NCI-H774 (cell line): ENCODE results near the gene SLC6A17.

Source experiments
- DNase-seq: peaks from one replicate; lab custom pipeline; 2025; lab: John Stamatoyannopoulos, UW

The SLC6A17 gene

GRCh38 chr1:110223127-110223526 lies 72.8 kb downstream of the SLC6A17 start:
- DNase-seq, result no peak

GRCh38 chr1:110223581-110223980 lies 73.3 kb downstream of the SLC6A17 start:
- DNase-seq, result no peak

DNA sequence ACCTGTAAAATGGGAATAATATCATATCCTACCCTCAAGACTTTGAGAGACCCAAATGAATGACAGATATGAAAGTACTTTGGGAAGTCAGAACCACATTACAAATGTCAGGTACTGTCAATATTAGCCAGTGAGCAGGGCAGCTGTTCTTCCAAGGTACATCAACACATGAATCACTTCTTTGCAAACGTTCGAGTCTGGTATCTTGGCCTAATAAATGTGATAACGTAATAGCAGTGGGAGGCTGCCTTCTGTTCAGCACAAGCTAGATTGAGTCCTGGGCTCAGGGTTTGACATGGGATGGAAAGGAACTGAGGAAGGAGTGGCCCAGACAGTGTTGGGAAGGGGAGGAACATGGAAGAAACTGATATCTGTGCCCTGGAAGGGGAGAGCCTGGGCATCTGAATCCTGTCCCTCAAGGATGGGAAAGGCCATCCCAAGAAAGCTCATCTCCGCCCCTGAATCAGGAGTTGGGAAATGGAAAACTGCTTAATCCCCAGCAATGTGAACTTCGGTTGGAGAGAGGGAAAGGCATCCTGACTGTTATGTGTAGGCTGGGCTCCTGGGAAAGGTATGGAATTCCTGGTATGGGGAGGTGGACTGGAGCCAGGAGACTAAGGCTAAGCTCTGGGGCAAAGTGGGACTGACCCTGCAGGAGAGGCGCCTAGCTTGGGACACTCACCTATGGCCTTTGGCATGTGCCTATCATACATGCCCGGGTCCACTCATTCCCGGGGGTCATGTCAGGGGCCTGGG lies 74.1 kb downstream of the SLC6A17 start:
- no peak for DNase-seq

DNA sequence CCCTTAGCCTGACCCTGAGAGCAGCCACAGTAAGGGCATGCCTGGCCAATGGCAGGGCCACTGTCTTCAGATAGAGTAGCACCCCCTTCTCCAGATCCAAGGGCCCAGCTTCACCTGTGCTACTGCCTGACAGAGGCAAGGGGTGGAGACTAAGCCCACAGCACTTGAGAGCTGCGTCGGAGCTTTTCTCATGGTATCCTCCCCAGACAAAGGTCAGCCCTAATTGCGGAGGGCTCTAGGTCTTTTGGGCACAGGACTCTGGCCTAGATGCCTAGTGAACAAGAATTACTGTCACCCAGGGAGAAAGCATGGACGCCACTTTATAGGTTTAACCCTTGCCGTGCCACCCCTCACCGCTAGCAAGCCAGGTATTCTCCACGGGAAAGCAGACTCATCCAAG lies 74.9 kb downstream of the SLC6A17 start:
- no peak for DNase-seq

DNA sequence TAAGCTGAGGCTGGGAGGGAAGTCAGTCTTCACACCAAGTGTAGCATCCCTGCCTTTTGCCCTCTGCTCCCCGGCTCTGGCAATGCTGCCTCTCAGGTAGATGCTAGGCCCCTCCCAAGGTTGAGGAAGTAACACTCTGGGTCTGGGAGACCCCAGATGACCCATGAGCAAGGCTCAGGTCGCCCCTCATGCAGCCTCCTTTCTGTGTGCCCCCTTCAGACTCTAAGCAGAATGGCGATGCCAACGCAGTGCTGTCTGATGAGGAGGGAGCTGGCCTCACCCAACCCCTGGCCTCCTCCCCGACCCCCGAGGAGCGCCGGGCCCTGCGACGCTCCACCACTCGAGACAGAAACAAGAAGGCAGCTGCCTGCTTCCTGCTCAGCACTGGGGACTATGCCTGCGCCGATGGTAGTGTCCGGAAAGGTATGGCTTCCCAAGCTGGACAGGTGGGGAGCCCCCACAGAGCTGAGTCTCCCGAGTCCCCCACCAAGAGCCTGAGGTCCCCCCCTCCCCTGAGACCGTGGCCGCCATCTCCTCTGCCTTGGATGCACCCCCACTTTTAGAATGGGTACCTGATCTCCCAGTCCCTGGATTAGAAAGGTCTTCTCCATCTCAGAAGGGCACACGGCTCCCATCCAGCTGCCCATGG lies 75.6 kb downstream of the SLC6A17 start:
- DNase-seq, result no peak

- DNase-seq, result no peak
Observed at GRCh38 chr1:110227774-110228173, 77.5 kb downstream of the SLC6A17 start.

GRCh38 chr1:110228381-110228780 lies 78.1 kb downstream of the SLC6A17 start:
- DNase-seq, result no peak

GRCh38 chr1:110228869-110229268 lies 78.6 kb downstream of the SLC6A17 start:
- DNase-seq, result no peak

GRCh38 chr1:110229348-110230001 lies 79.2 kb downstream of the SLC6A17 start:
- DNase-seq, result no peak

- no peak for DNase-seq
Observed at GRCh38 chr1:110230381-110231199, 80.3 kb downstream of the SLC6A17 start.

GRCh38 chr1:110233861-110234260 lies 83.6 kb downstream of the SLC6A17 start:
- no peak for DNase-seq

- DNase-seq, result no peak
Observed at GRCh38 chr1:110234691-110235090, 84.4 kb downstream of the SLC6A17 start.

- no peak for DNase-seq
Observed at GRCh38 chr1:110235181-110235833, 85.0 kb downstream of the SLC6A17 start.

- DNase-seq, result no peak
Observed at GRCh38 chr1:110235834-110236682, 85.8 kb downstream of the SLC6A17 start.

DNA sequence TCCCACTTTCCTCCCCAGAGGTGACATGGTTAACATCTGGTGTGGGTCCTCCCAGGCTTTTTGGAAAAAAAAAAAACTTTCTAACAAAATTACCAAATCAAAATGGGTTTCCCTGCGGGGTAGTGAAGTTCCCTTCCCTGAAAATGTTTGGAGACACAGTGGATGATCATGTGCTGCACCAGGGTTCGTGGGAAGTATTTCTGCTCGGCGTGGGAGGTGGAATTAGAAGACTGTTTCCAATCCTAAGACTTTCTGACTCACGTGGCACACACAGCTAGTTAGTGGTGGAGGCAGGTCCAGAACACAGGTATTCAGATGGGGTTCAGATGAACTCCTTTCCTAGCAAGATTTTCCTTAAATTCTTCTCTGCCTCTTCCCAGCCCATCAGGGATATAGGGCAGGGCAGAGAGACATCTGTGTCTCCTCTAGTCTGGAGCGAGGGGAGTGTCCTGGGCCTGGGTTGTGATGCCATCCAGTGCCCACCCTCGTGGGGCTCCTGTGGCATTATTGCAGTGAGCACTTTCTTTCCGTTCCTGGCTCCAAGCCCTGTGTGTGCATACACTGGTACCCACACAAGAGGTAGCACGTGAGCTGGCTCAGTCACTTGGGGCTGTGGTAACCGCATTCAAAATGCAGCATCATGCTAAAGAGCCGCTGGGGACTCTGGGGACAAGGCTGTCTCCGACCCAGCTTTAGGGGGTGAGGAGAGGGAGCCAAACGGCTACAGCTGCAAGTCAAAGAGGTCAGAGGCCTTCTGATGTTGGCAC lies 87.3 kb downstream of the SLC6A17 start:
- no peak for DNase-seq

- DNase-seq, result no peak
Observed at GRCh38 chr1:110239441-110240430, 89.4 kb downstream of the SLC6A17 start.

DNA sequence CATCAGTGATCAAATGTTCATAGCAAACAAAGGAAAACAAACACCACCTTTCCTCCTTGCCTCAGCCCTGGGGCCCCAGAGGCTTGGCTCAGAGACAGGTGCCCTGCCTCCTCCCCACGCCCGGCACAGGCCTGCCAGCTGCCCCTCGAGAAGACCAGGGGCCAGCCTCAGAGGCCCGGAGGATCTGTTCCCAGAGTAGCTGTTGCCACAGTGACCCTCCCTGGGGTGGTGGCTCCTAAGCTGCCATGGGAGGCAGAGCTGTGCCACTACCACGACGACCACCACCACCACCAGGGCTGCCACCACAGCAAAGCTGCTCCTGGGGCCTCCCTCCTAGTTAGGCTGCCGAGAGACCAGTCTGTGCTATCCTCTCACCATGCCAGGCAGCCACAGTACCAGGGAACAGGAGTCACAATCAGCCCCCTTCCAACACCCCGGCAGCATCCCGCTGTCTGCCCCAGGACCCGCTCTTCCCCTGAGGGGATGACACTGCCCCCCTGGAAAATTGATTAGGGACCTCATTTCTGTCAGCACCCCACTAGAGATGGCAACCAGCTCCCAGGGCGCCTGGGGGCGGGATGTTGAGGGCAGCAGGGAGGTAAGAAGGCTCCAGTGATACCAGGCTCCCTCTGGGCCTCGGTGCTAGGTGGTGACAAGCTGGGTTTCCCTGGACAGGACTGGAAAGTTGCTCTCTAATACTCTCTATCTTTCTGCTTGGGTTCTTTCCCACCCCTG lies 90.3 kb downstream of the SLC6A17 start:
- peak; percentile 28 for DNase-seq

- DNase-seq, result no peak
Observed at GRCh38 chr1:110241516-110241915, 91.2 kb downstream of the SLC6A17 start.
